H1 (cell line): ENCODE data around the gene ADRB1.

Experiments used
- ATF2 ChIP-seq: IDR thresholded peaks from 2 replicates; pipeline ENCODE4 v1.6.1; 2012; ENCODE audit warnings: low read length, inconsistent platforms
- BRCA1 ChIP-seq: IDR thresholded peaks from 2 replicates; pipeline ENCODE4 v1.6.1; 2012; ENCODE audit warnings: low read depth, low read length, improper control_type of control experiment
- CTCF ChIP-seq, 3 experiments: IDR thresholded peaks; 1 replicate in 2 of 3; 2 replicates in 1 of 3; pipeline versions ENCODE4 v1.5.1 to v1.6.1; 2011; ENCODE audit warnings: low read length in 3 of 3, mild to moderate bottlenecking in 3 of 3, inconsistent platforms in 2 of 3, low read depth in 1 of 3, moderate library complexity in 1 of 3; ENCODE audit not compliant: insufficient read depth in 1 of 3; ENCODE audit errors: control extremely low read depth in 1 of 3
- EZH2 ChIP-seq: fragments of 200-600 bp; sonication (generic); IDR thresholded peaks from 2 replicates; pipeline ENCODE4 v1.7.1; 2012; ENCODE audit warnings: low read depth, mild to moderate bottlenecking, moderate library complexity, low read length, inconsistent platforms; ENCODE audit not compliant: severe bottlenecking
- POLR2A ChIP-seq, 2 experiments: IDR thresholded peaks; 1 replicate in 1 of 2; 2 replicates in 1 of 2; pipeline ENCODE4 v1.6.1; 2011; ENCODE audit warnings: low read depth in 2 of 2, low read length in 2 of 2, mild to moderate bottlenecking in 2 of 2; ENCODE audit errors: control extremely low read depth in 1 of 2
- RNF2 ChIP-seq: fragments of 200-900, 300-1000 bp; sonication (generic); IDR thresholded peaks from 2 replicates; pipeline ENCODE4 v1.7.1; 2016; ENCODE audit warnings: borderline replicate concordance, low read depth, mild to moderate bottlenecking, antibody characterized with exemption, low read length; ENCODE audit not compliant: poor library complexity, severe bottlenecking; ENCODE audit errors: missing control alignments
- TAF1 ChIP-seq: IDR thresholded peaks from 2 replicates; pipeline ENCODE4 v1.6.1; 2011; ENCODE audit warnings: mild to moderate bottlenecking, low read depth, low read length
- YY1 ChIP-seq: IDR thresholded peaks from 2 replicates; pipeline ENCODE4 v1.6.1; 2011; ENCODE audit warnings: low read depth, mild to moderate bottlenecking, low read length

- no peak for TF ChIP-seq EZH2
- TF ChIP-seq RNF2, result no peak
- no peak for TF ChIP-seq BRCA1
- TF ChIP-seq CTCF (IDR thresholded peaks at IDR 0.05; ENCODE audit: control extremely low read depth in 1 of 3, insufficient read depth in 1 of 3, low read depth in 1 of 3, low read length in 3 of 3), result no peak
- TF ChIP-seq TAF1, result no peak
- no peak for TF ChIP-seq POLR2A (IDR thresholded peaks at IDR 0.05; ENCODE audit: control extremely low read depth in 1 of 2, low read depth in 2 of 2, low read length in 2 of 2)
- TF ChIP-seq ATF2, result no peak
- no peak for TF ChIP-seq YY1
These were observed 25.8 kb upstream of the ADRB1 start for GRCh38 chr10:114017873-114018272.
